Urinary bladder (tissue), 4 donors: ENCODE results near the gene DAP3. TPM values are rescaled to one million over a fixed set of nuclear protein-coding genes. Genes with fewer than 3 reads are reported as not detected.
"Not testable (repeated sequence)": the region's sequence is repeated elsewhere in the genome, so short reads cannot be mapped to it uniquely, and the experiment has no call there.

ENCODE experiments used
- DNase-seq: peaks from one replicate; pipeline ENCODE4 v3.0.0-alpha.2; 2015; ENCODE audit errors: extremely low spot score
- H3K27ac ChIP-seq: one replicate; pipeline ENCODE4 v1.5.1; 2013; ENCODE audit warnings: low read depth, mild to moderate bottlenecking, moderate library complexity
- H3K36me3 ChIP-seq: one replicate; pipeline ENCODE4 v1.6.1; 2013; ENCODE audit warnings: mild to moderate bottlenecking, moderate library complexity; ENCODE audit not compliant: insufficient read depth
- H3K4me1 ChIP-seq: one replicate; pipeline ENCODE4 v1.6.1; 2013; ENCODE audit warnings: mild to moderate bottlenecking, moderate library complexity; ENCODE audit not compliant: insufficient read depth
- H3K4me3 ChIP-seq: one replicate; pipeline ENCODE4 v1.5.1; 2013; ENCODE audit warnings: low read depth, low read length
- WGBS: extraction: QIAGEN DNeasy Blood & Tissue Kit; methylation state at CpG from one replicate; pipeline ENCODE4 v1.1.7; 2013; 5-methylcytosine and 5-hydroxymethylcytosine counted together
- polyA plus RNA-seq: library from polyadenylated mRNA; stranded (reverse); fragments of 200-250 nt; gene quantifications from one replicate; pipeline ENCODE4 v1.2.3, GENCODE V29; 2013
- total RNA-seq: library from RNA; depleted of rRNA; stranded (reverse); fragments of >200 nt; gene quantifications from one replicate; pipeline ENCODE4 v1.2.3, GENCODE V29; 2014
- donor health status: healthy with polysubstance abuse.
- donor health status: healthy.

DAP3 gene
- total and polyA plus RNA-seq, 2 donors = 57.3 to 72.0 TPM

GRCh38 chr1:155759966-155760630 lies 71.2 kb downstream of the DAP3 start:
- WGBS = 92% methylated on average over 4 of the region's 4 CpGs
- no peaks in the 10 kb centered on the region for H3K4me1 ChIP-seq
- DNase-seq = no peak
- no peak overlapping the region for H3K4me3 ChIP-seq
- H3K36me3 ChIP-seq = peaks cover 6% of the 10 kb centered on the region
- no peak overlapping the region for H3K27ac ChIP-seq

- no peak overlapping the region for H3K4me3 ChIP-seq
- no peak for DNase-seq
- no peak overlapping the region for H3K27ac ChIP-seq
- 88% methylated on average over 2 of the region's 2 CpGs for WGBS
- H3K36me3 ChIP-seq = peaks cover 6% of the 10 kb centered on the region
- H3K4me1 ChIP-seq = no peaks in the 10 kb centered on the region
Observed at GRCh38 chr1:155760751-155761475, 72.0 kb downstream of the DAP3 start.

- Histone ChIP-seq H3K27ac (no peak overlapping the region), H3K36me3 (peaks cover 6% of the 10 kb centered on the region), H3K4me3 (no peak overlapping the region), H3K4me1 (no peaks in the 10 kb centered on the region)
- no peak for DNase-seq
- WGBS = 93% methylated on average over 11 of the region's 11 CpGs
Observed at GRCh38 chr1:155761736-155762405, 73.0 kb downstream of the DAP3 start.

- not testable (repeated sequence) for H3K4me3 ChIP-seq, DNase-seq, H3K4me1 ChIP-seq, H3K36me3 ChIP-seq, H3K27ac ChIP-seq
- 84% methylated on average over 6 of the region's 6 CpGs for WGBS
Observed at GRCh38 chr1:155763090-155763815, 74.4 kb downstream of the DAP3 start.

- H3K4me1 ChIP-seq, H3K27ac ChIP-seq: not testable (repeated sequence)
- WGBS = 89% methylated on average over 7 of the region's 7 CpGs
Observed at GRCh38 chr1:155763989-155764388, 75.1 kb downstream of the DAP3 start.

GRCh38 chr1:155767399-155767989 lies 78.6 kb downstream of the DAP3 start:
- H3K36me3 ChIP-seq, H3K4me3 ChIP-seq, H3K4me1 ChIP-seq, DNase-seq, H3K27ac ChIP-seq: not testable (repeated sequence)
- WGBS = 92% methylated on average over 3 of the region's 5 CpGs

More at GRCh38 chr1:155763989-155764388, 75.1 kb downstream of the DAP3 start:
- not testable (repeated sequence) for H3K36me3 ChIP-seq, H3K4me3 ChIP-seq, DNase-seq

DNA sequence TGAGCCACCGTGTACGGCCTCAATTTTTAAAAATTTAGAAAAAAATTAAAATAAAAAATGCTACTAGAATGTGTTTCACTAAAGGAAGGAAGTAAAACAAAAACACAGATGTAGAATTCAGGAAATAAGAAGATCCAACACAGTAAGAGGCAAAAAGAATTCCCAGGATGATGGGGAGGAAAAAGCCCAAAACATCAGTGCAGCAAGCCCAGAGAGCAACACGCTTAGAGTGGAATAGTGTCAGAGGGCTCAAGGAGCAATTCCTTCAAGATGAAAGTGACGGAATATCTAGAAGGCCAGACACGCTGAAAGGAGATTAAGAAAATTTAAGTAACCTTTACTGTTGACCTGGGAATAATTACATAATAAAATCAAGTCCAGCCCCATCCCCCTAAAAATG lies 80.4 kb downstream of the DAP3 start:
- Histone ChIP-seq H3K27ac (no peak overlapping the region), H3K4me1 (no peaks in the 10 kb centered on the region), H3K36me3 (peaks cover 6% of the 10 kb centered on the region), H3K4me3 (no peak overlapping the region)
- no peak for DNase-seq
- 92% methylated on average over 5 of the region's 5 CpGs for WGBS

DNA sequence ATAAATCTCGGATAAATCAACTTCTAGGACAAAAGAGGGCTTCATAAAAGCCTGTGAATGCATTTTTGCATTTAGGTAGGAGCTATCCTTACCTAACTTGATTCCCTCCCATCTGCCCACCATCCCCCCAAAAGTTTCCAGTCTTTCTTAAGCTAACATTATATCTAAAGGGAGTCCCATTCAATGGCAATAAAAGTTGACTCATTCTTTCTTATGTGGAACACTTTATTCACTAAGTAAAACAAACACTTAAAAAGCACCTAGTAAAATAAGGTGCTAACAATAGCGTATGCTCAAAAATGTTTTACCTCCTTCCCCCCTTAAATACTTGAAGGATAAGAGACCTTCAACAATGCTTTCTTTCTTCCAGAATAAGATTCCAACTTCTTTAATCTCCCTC lies 84.3 kb downstream of the DAP3 start:
- H3K36me3 ChIP-seq = peaks cover 6% of the 10 kb centered on the region
- H3K27ac ChIP-seq = no peak overlapping the region
- no peak overlapping the region for H3K4me3 ChIP-seq
- no peak for DNase-seq
- WGBS = 93% methylated on average over 2 of the region's 2 CpGs
- no peaks in the 10 kb centered on the region for H3K4me1 ChIP-seq

GRCh38 chr1:155776414-155776813 lies 87.5 kb downstream of the DAP3 start:
- Histone ChIP-seq H3K4me3 (no peak overlapping the region), H3K36me3 (peaks cover 4% of the 10 kb centered on the region), H3K27ac (no peak overlapping the region), H3K4me1 (no peaks in the 10 kb centered on the region)
- 92% methylated on average over 4 of the region's 4 CpGs for WGBS
- no peak for DNase-seq

- WGBS = 94% methylated on average over 3 of the region's 3 CpGs
- Histone ChIP-seq H3K4me3 (no peak overlapping the region), H3K27ac (no peak overlapping the region), H3K36me3 (no peaks in the 10 kb centered on the region), H3K4me1 (no peaks in the 10 kb centered on the region)
- no peak for DNase-seq
Observed at GRCh38 chr1:155777582-155777981, 88.7 kb downstream of the DAP3 start.

Other genes starting within 250 kb of the DAP3 start
- 75.5 TPM for gene ASH1L, start 126.3 kb upstream of the DAP3 start, total RNA-seq
- gene ASH1L, start 126.3 kb upstream of the DAP3 start, polyA plus RNA-seq = 21.6 TPM
- 28.7 TPM for gene MSTO1, start 78.9 kb upstream of the DAP3 start, total RNA-seq
- 22.6 TPM for gene MSTO1, start 78.9 kb upstream of the DAP3 start, polyA plus RNA-seq
- gene YY1AP1, start 317 bp upstream of the DAP3 start, total RNA-seq = 166 TPM
- 56.5 TPM for gene YY1AP1, start 317 bp upstream of the DAP3 start, polyA plus RNA-seq
- gene GON4L, start 168.1 kb downstream of the DAP3 start, total RNA-seq = 51.7 TPM
- 17.6 TPM for gene GON4L, start 168.1 kb downstream of the DAP3 start, polyA plus RNA-seq
- 36.4 TPM for gene SYT11, start 170.5 kb downstream of the DAP3 start, total RNA-seq
- 21.1 TPM for gene SYT11, start 170.5 kb downstream of the DAP3 start, polyA plus RNA-seq
- gene RIT1, start 222.3 kb downstream of the DAP3 start, total RNA-seq = 39.4 TPM
- gene RIT1, start 222.3 kb downstream of the DAP3 start, polyA plus RNA-seq = 24.9 TPM
- 45.0 TPM for gene KHDC4, start 245.3 kb downstream of the DAP3 start, total RNA-seq
- gene KHDC4, start 245.3 kb downstream of the DAP3 start, polyA plus RNA-seq = 24.4 TPM